ENCODE measurements around the gene LCP2.

- no peak for TF ChIP-seq POLR2A (IDR thresholded peaks at IDR 0.05)
- no peak for TF ChIP-seq CTCF (IDR thresholded peaks at IDR 0.05)
Observed at GRCh38 chr5:170338933-170339779, 41.6 kb upstream of the LCP2 start.

Measured in lower leg skin (tissue), 3 donors.